Epithelial cell of esophagus (primary cell): ENCODE data around the gene USP49.
A peak's percentile ranks its signal among the peaks of the same experiment; 100 is the strongest.

Source experiments
- DNase-seq: peaks from one replicate; pipeline ENCODE4 v3.0.0; 2010; ENCODE audit warnings: low read depth
- H3K4me3 ChIP-seq: 2 replicates; pipeline ENCODE4 v1.5.1; 2011; ENCODE audit warnings: mild to moderate bottlenecking, low read length, control low read depth
- CTCF ChIP-seq: IDR thresholded peaks from 2 replicates; pipeline ENCODE4 v1.5.1; 2011; ENCODE audit warnings: low read depth, mild to moderate bottlenecking, low read length, control low read depth, inconsistent platforms; ENCODE audit not compliant: insufficient read depth; ENCODE audit errors: missing control alignments

The USP49 gene

GRCh38 chr6:41824571-41825569, 70.3 kb downstream of the USP49 start:
- no peak overlapping the region for H3K4me3 ChIP-seq
- DNase-seq: peak; percentile 84
- TF ChIP-seq CTCF: no peak

- no peak overlapping the region for H3K4me3 ChIP-seq
- TF ChIP-seq CTCF: no peak
- no peak for DNase-seq
These were observed 72.0 kb downstream of the USP49 start for GRCh38 chr6:41823178-41823577.

GRCh38 chr6:41822021-41822420, 73.2 kb downstream of the USP49 start:
- TF ChIP-seq CTCF: no peak
- DNase-seq: no peak
- no peak overlapping the region for H3K4me3 ChIP-seq

- no peak for DNase-seq
- TF ChIP-seq CTCF: no peak
- H3K4me3 ChIP-seq: no peak overlapping the region
These were observed 73.9 kb downstream of the USP49 start for GRCh38 chr6:41821266-41821665.

GRCh38 chr6:41818271-41819054, 76.7 kb downstream of the USP49 start:
- TF ChIP-seq CTCF: no peak
- H3K4me3 ChIP-seq: no peak overlapping the region
- DNase-seq: peak; percentile 61

GRCh38 chr6:41815587-41815986, 79.6 kb downstream of the USP49 start:
- no peak for TF ChIP-seq CTCF
- no peak overlapping the region for H3K4me3 ChIP-seq
- DNase-seq: peak; percentile 50

- TF ChIP-seq CTCF: no peak
- no peak overlapping the region for H3K4me3 ChIP-seq
- no peak for DNase-seq
These were observed 80.5 kb downstream of the USP49 start for GRCh38 chr6:41814629-41815028.
